ENCODE data around the gene HSF5.

The HSF5 gene

DNA sequence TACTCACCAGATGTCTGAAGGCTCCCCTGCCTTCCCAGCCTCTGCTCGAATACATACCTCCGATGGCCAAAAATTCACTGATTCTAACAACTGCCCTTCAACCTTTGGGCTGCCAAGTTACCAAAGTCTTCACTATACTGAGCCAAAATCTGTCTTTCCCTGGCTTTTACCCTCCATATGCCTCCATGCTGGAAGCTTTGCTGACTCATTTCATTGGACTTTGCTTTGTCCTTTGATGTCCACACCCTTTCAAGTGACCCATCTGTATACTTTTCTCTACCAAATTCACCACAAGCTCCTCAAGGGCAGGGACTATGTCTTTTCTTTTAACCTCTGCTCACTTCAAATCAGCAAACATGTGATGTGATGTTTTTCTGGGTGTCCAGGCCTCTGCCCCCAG is 47.2 kb upstream of the HSF5 start:
- TF ChIP-seq, protein P1, sequence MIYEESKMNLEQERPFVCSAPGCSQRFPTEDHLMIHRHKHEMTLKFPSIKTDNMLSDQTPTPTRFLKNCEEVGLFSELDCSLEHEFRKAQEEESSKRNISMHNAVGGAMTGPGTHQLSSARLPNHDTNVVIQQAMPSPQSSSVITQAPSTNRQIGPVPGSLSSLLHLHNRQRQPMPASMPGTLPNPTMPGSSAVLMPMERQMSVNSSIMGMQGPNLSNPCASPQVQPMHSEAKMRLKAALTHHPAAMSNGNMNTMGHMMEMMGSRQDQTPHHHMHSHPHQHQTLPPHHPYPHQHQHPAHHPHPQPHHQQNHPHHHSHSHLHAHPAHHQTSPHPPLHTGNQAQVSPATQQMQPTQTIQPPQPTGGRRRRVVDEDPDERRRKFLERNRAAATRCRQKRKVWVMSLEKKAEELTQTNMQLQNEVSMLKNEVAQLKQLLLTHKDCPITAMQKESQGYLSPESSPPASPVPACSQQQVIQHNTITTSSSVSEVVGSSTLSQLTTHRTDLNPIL (CRISPR knock-in tag; IDR thresholded peaks at IDR 0.05; ENCODE audit: low read depth), result no peak
- TF ChIP-seq CSDC2 (CRISPR knock-in tag; IDR thresholded peaks at IDR 0.05) (no peak), ESRRG (CRISPR knock-in tag; IDR thresholded peaks at IDR 0.05) (no peak), ZFP3 (CRISPR knock-in tag; IDR thresholded peaks at IDR 0.05) (no peak), ZNF565 (CRISPR knock-in tag; conservative IDR thresholded peaks at IDR 0.05; ENCODE audit: low read depth) (no peak), RARB (CRISPR knock-in tag; IDR thresholded peaks at IDR 0.05) (no peak), ISL1 (CRISPR knock-in tag; IDR thresholded peaks at IDR 0.05) (no peak), ZNF8 (CRISPR knock-in tag; IDR thresholded peaks at IDR 0.05) (no peak), TOX (CRISPR knock-in tag; IDR thresholded peaks at IDR 0.05; ENCODE audit: borderline replicate concordance) (no peak), ZFP30 (CRISPR knock-in tag; IDR thresholded peaks at IDR 0.05) (no peak), ZC3H10 (CRISPR knock-in tag; IDR thresholded peaks at IDR 0.05) (no peak)
- TF ChIP-seq, protein P2, sequence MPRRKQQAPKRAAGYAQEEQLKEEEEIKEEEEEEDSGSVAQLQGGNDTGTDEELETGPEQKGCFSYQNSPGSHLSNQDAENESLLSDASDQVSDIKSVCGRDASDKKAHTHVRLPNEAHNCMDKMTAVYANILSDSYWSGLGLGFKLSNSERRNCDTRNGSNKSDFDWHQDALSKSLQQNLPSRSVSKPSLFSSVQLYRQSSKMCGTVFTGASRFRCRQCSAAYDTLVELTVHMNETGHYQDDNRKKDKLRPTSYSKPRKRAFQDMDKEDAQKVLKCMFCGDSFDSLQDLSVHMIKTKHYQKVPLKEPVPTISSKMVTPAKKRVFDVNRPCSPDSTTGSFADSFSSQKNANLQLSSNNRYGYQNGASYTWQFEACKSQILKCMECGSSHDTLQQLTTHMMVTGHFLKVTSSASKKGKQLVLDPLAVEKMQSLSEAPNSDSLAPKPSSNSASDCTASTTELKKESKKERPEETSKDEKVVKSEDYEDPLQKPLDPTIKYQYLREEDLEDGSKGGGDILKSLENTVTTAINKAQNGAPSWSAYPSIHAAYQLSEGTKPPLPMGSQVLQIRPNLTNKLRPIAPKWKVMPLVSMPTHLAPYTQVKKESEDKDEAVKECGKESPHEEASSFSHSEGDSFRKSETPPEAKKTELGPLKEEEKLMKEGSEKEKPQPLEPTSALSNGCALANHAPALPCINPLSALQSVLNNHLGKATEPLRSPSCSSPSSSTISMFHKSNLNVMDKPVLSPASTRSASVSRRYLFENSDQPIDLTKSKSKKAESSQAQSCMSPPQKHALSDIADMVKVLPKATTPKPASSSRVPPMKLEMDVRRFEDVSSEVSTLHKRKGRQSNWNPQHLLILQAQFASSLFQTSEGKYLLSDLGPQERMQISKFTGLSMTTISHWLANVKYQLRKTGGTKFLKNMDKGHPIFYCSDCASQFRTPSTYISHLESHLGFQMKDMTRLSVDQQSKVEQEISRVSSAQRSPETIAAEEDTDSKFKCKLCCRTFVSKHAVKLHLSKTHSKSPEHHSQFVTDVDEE (CRISPR knock-in tag; IDR thresholded peaks at IDR 0.05), result no peak
- no peak for ATAC-seq

DNA sequence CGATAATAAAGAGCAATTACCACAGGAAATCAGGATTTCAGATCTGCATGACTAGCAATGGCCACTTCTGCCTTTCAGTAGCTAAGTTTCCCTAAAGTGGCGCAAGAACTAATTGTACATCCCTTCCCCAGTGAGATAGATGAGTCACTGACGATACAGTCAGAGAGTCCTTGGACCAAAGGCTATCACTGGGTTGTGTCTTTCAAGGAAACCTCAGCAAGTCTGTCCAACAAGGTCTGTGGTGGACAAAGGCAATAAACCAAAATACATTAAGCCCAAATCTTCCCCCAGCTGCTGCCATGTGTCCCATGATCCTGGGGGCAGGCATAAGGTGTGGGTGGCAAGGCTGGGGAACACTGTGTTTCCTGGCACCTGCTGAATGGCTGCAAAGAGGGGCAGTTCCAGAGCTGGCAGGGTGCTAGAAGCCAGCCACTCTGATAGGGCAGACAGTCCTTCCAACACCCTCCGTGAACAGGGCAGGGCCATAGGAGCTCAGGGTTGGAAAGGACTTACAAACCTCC is 46.8 kb upstream of the HSF5 start:
- no peak for ATAC-seq
- TF ChIP-seq ZNF565 (CRISPR knock-in tag; conservative IDR thresholded peaks at IDR 0.05; ENCODE audit: low read depth), result no peak
- no peak for TF ChIP-seq TCF4 (CRISPR knock-in tag; IDR thresholded peaks at IDR 0.05; ENCODE audit: borderline replicate concordance)
- TF ChIP-seq ZFP3 (CRISPR knock-in tag; IDR thresholded peaks at IDR 0.05), result no peak
- TF ChIP-seq, protein P3, sequence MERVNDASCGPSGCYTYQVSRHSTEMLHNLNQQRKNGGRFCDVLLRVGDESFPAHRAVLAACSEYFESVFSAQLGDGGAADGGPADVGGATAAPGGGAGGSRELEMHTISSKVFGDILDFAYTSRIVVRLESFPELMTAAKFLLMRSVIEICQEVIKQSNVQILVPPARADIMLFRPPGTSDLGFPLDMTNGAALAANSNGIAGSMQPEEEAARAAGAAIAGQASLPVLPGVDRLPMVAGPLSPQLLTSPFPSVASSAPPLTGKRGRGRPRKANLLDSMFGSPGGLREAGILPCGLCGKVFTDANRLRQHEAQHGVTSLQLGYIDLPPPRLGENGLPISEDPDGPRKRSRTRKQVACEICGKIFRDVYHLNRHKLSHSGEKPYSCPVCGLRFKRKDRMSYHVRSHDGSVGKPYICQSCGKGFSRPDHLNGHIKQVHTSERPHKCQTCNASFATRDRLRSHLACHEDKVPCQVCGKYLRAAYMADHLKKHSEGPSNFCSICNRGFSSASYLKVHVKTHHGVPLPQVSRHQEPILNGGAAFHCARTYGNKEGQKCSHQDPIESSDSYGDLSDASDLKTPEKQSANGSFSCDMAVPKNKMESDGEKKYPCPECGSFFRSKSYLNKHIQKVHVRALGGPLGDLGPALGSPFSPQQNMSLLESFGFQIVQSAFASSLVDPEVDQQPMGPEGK (CRISPR knock-in tag; IDR thresholded peaks at IDR 0.05; ENCODE audit: borderline replicate concordance), result no peak
- no peak for TF ChIP-seq SNAI2 (CRISPR knock-in tag; IDR thresholded peaks at IDR 0.05)
- TF ChIP-seq CSDC2 (CRISPR knock-in tag; IDR thresholded peaks at IDR 0.05), result no peak
- no peak for TF ChIP-seq ZNF8 (CRISPR knock-in tag; IDR thresholded peaks at IDR 0.05)
- no peak for TF ChIP-seq RARB (CRISPR knock-in tag; IDR thresholded peaks at IDR 0.05)
- TF ChIP-seq, protein P4, sequence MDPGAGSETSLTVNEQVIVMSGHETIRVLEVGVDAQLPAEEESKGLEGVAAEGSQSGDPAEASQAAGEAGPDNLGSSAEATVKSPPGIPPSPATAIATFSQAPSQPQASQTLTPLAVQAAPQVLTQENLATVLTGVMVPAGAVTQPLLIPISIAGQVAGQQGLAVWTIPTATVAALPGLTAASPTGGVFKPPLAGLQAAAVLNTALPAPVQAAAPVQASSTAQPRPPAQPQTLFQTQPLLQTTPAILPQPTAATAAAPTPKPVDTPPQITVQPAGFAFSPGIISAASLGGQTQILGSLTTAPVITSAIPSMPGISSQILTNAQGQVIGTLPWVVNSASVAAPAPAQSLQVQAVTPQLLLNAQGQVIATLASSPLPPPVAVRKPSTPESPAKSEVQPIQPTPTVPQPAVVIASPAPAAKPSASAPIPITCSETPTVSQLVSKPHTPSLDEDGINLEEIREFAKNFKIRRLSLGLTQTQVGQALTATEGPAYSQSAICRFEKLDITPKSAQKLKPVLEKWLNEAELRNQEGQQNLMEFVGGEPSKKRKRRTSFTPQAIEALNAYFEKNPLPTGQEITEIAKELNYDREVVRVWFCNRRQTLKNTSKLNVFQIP (CRISPR knock-in tag; IDR thresholded peaks at IDR 0.05; ENCODE audit: borderline replicate concordance, low read depth), result no peak
- no peak for TF ChIP-seq OSR1 (CRISPR knock-in tag; IDR thresholded peaks at IDR 0.05)
- TF ChIP-seq BACH2 (CRISPR knock-in tag; IDR thresholded peaks at IDR 0.05; ENCODE audit: borderline replicate concordance), result no peak
- no peak for TF ChIP-seq ARNTL (CRISPR knock-in tag; IDR thresholded peaks at IDR 0.05; ENCODE audit: borderline replicate concordance, low read depth)
- TF ChIP-seq, protein P5, sequence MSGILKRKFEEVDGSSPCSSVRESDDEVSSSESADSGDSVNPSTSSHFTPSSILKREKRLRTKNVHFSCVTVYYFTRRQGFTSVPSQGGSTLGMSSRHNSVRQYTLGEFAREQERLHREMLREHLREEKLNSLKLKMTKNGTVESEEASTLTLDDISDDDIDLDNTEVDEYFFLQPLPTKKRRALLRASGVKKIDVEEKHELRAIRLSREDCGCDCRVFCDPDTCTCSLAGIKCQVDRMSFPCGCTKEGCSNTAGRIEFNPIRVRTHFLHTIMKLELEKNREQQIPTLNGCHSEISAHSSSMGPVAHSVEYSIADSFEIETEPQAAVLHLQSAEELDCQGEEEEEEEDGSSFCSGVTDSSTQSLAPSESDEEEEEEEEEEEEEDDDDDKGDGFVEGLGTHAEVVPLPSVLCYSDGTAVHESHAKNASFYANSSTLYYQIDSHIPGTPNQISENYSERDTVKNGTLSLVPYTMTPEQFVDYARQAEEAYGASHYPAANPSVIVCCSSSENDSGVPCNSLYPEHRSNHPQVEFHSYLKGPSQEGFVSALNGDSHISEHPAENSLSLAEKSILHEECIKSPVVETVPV (CRISPR knock-in tag; IDR thresholded peaks at IDR 0.05), result no peak
- no peak for TF ChIP-seq ISL1 (CRISPR knock-in tag; IDR thresholded peaks at IDR 0.05)

DNA sequence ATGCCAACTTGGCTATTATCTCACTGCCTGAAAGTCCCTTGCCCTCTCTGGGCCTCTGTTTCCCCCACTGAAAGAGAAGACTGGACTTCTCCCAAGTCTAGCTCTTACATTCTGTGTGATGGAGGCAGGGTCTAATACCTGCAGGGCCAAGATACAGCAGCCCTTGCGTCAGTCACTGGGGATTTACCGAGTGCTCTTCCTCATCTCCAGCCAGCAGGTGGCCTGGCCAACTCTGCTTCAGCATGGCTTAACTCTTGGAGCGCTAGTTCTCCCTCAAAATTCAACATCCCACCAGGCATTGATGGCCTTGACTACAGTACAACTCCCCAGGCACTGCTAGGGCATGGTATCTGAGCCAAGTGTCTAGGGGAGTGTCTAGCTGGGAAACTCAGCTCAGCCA is 46.1 kb upstream of the HSF5 start:
- ATAC-seq, result no peak
- TF ChIP-seq, protein P4 (CRISPR knock-in tag; IDR thresholded peaks at IDR 0.05; ENCODE audit: borderline replicate concordance, low read depth), result no peak
- TF ChIP-seq, protein P5 (CRISPR knock-in tag; IDR thresholded peaks at IDR 0.05), result no peak
- TF ChIP-seq, protein P1 (CRISPR knock-in tag; IDR thresholded peaks at IDR 0.05; ENCODE audit: low read depth), result no peak
- TF ChIP-seq RARB (CRISPR knock-in tag; IDR thresholded peaks at IDR 0.05), result no peak
- no peak for TF ChIP-seq SNAI2 (CRISPR knock-in tag; IDR thresholded peaks at IDR 0.05)
- no peak for TF ChIP-seq ZNF70 (CRISPR knock-in tag; IDR thresholded peaks at IDR 0.05)
- no peak for TF ChIP-seq TCF4 (CRISPR knock-in tag; IDR thresholded peaks at IDR 0.05; ENCODE audit: borderline replicate concordance)
- TF ChIP-seq ESRRG (CRISPR knock-in tag; IDR thresholded peaks at IDR 0.05), result no peak
